Upper lobe of left lung (tissue), 4 donors: ENCODE data around the gene CCNQ.

ENCODE experiments used
- POLR2A ChIP-seq, 4 donors: fragments of 450-650 bp; IDR thresholded peaks; one replicate each; pipeline ENCODE4 v1.5.1; 2016 to 2017; ENCODE audit warnings: antibody characterized with exemption in 4 of 4, mild to moderate bottlenecking in 2 of 4
- TF ChIP-seq, protein P1 (sequence below), 6 experiments: fragments of 450-650 bp in 4 of 6; fragments of 200-600 bp in 2 of 6; sonication (generic) in 2 of 6; IDR thresholded peaks; one replicate each; pipeline ENCODE4 v1.5.1; 2016 to 2019; ENCODE audit warnings: antibody characterized with exemption in 6 of 6

DNA sequence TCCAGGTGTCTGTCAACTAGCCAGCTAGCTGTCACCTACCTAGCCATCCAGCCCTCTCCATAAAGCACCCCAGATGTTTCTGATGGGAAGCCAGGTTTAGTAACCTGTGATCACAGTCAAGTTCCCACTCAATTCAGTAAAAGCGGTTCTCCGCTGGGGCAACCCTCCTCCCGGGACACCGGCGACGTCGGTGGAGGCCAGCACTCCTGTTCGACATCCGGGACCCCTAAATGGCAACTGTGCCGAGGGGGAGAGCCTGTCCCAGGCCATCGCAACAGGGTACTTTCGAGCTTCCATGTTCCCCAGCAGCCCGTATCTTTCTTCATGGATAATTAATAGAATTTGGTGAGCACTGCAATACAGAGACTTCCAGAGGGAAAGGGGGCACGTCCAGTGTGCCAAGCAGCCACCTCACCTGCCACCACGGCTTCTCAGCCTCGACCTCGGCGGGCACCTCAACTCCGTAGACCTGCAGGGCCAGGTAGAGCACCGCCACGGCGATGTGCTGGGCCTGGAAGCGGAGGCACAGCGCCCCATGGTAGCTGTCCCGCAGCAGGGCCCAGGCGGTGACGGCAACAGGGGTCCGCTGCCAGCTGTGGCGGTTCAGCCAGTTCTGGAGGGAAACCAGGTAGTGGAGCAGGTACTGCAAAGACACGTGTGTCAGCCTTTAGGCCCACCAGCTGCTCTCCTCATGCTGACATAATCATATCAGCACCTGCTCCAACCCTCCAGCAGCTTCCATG is 6.7 kb downstream of the CCNQ start:
- TF ChIP-seq, protein P1, sequence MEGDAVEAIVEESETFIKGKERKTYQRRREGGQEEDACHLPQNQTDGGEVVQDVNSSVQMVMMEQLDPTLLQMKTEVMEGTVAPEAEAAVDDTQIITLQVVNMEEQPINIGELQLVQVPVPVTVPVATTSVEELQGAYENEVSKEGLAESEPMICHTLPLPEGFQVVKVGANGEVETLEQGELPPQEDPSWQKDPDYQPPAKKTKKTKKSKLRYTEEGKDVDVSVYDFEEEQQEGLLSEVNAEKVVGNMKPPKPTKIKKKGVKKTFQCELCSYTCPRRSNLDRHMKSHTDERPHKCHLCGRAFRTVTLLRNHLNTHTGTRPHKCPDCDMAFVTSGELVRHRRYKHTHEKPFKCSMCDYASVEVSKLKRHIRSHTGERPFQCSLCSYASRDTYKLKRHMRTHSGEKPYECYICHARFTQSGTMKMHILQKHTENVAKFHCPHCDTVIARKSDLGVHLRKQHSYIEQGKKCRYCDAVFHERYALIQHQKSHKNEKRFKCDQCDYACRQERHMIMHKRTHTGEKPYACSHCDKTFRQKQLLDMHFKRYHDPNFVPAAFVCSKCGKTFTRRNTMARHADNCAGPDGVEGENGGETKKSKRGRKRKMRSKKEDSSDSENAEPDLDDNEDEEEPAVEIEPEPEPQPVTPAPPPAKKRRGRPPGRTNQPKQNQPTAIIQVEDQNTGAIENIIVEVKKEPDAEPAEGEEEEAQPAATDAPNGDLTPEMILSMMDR (IDR thresholded peaks at IDR 0.05), result no peak
- no peak for TF ChIP-seq POLR2A (IDR thresholded peaks at IDR 0.05)
